Central memory CD8-positive, alpha-beta T cell (primary cell): ENCODE results near the gene SLC2A4.
"Not testable (repeated sequence)": the region's sequence is repeated elsewhere in the genome, so short reads cannot be mapped to it uniquely, and the experiment has no call there.

Source experiments
- ATAC-seq: fragments of 150-1000 bp; cut with Tn5 transposase; replicated peaks from 2 replicates; pipeline ENCODE4 v1.10.0; 2022; ENCODE audit warnings: mild to moderate bottlenecking, moderate FRiP score, moderate number of reproducible peaks; ENCODE audit not compliant: poor library complexity, severe bottlenecking; ENCODE audit errors: extremely low read depth
- DNase-seq, 2 donors: peaks; one replicate each; pipeline ENCODE4 v3.0.0; 2021; ENCODE audit warnings: low spot score in 2 of 2
- H3K27ac Mint-ChIP-seq: one replicate; pipeline ENCODE4 v1.8.0; 2022; ENCODE audit warnings: low read depth, mild to moderate bottlenecking, moderate library complexity, mixed read lengths
- H3K27me3 Mint-ChIP-seq: one replicate; pipeline ENCODE4 v1.8.0; 2022; ENCODE audit warnings: mixed read lengths
- H3K36me3 Mint-ChIP-seq: one replicate; pipeline ENCODE4 v1.8.0; 2022; ENCODE audit warnings: mild to moderate bottlenecking, moderate library complexity, mixed read lengths; ENCODE audit not compliant: insufficient read depth
- H3K4me1 Mint-ChIP-seq: one replicate; pipeline ENCODE4 v1.8.0; 2022; ENCODE audit warnings: mixed read lengths
- H3K4me3 Mint-ChIP-seq: one replicate; pipeline ENCODE4 v1.8.0; 2022; ENCODE audit warnings: mild to moderate bottlenecking, moderate library complexity, mixed read lengths
- H3K9me3 Mint-ChIP-seq: one replicate; pipeline ENCODE4 v1.8.0; 2022; ENCODE audit warnings: mixed read lengths

The SLC2A4 gene

DNA sequence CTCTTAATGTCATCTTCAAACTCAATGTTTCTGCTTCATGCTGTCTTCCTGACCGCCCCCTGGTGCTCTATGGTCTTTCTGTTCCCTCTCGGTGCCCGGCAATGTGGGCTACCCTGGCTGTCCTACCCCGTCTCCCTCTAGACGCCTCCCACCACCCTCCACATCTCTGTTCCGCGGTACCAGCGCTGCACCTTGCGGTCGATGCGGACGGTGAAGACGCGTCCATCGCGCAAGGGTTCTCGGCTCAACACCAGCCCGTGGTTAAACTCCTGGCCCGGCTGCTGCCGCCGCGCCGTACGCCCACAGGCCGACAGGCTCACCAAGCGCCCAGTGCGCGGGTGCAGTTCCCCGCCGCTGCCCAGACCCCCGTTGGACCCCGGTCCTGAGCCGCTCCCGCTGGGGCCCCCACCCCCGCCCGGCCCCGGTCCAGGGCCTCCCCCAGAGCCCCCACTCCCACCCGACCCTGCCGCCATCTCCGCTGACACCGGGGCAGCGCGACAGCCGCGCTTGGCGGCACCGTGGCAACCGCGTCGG, 47.4 kb downstream of the SLC2A4 start, which contains the start of gene NEURL4:
Gene NEURL4 (minus strand): TSS at position 496 of the 534 bp plus-strand sequence. CDS start 23 bp downstream, at position 473.
- Mint-ChIP-seq H3K27ac (peak within 1 kb of the TSS; percentile 95), H3K9me3 (no peaks in the 10 kb centered on the region), H3K4me3 (peak within 1 kb of the TSS; percentile 93), H3K4me1 (peaks cover 39% of the 10 kb centered on the region), H3K27me3 (no peaks in the 10 kb centered on the region), H3K36me3 (peaks cover 13% of the 10 kb centered on the region)
- ATAC-seq: peak; percentile 35
- no peak for DNase-seq

DNA sequence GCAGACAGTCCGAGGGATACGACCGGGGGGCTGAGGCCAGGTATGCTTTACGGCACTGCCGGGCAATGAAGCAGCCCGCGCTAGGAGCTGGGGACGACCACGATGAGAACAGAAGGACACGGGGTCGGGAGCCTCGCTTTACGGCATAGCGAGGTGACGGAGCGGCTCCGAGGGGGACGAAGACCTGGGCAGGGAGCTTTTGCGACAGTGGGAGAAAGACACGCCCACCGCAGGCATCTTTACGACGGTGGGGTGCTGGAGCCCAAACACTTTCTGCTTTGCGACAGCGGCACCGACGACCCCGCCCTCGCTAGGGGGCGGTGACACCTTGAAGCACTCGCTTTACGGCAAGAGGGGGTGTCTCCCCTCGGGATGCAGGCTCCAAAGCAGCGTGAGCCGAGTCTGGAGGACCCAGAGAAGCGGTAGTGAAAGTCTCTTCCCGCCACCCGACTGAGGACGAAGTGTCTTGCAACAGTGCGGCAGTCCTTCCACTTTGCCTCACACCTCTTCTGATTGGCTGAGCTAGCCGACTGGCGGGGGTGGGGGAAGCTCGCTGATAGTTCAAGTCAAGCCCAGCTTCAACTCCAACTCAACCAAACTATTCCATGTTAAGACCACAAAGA, 48.0 kb downstream of the SLC2A4 start:
- Mint-ChIP-seq H3K4me3 (peak overlapping the region; percentile 93), H3K4me1 (peaks cover 34% of the 10 kb centered on the region), H3K9me3 (no peaks in the 10 kb centered on the region), H3K27me3 (no peaks in the 10 kb centered on the region), H3K36me3 (peaks cover 12% of the 10 kb centered on the region), H3K27ac (peak overlapping the region; percentile 95)
- ATAC-seq: peak; percentile 62
- peak; percentile 90 to 94 for DNase-seq

DNA sequence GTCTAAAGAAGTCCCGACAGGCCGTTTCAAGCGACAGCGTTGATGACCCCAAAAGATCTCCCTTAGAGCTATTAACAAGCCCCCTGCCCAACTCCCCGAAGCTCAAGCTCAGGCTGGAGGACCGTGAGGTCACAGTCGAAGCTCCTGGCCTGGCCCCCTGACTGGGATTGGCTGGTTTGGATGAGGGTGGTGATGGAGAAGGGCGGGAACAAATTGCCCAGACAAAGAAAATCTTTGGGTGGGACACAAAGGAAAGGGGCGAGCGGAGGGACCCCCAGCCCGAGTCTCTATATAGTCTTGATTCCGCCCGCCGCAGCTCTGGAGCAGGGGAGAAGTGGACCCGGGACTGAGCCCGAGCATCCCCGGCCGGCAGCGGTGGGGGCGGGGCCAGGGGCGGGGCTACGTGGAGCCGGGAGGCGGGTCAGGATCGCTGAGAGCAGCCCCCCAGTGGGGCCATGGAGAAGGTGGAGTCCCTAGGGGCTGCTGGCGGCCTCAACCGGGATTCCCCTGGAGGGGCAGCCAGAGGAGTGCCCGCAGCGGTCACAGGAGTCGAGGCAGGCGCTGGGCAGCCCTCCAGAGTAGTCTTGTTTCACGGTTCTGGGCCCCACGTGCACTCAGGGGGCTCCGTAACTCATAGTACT, 48.6 kb downstream of the SLC2A4 start:
- no peak for DNase-seq
- Mint-ChIP-seq H3K27me3 (no peaks in the 10 kb centered on the region), H3K9me3 (no peaks in the 10 kb centered on the region), H3K36me3 (peaks cover 12% of the 10 kb centered on the region), H3K4me1 (peaks cover 35% of the 10 kb centered on the region), H3K27ac (peak overlapping the region; percentile 95), H3K4me3 (peak overlapping the region; percentile 93)
- peak; percentile 75 for ATAC-seq

- Mint-ChIP-seq H3K9me3 (no peaks in the 10 kb centered on the region), H3K27ac (no peak overlapping the region), H3K4me1 (peaks cover 40% of the 10 kb centered on the region), H3K36me3 (peaks cover 15% of the 10 kb centered on the region), H3K4me3 (peak overlapping the region; percentile 93), H3K27me3 (no peaks in the 10 kb centered on the region)
- ATAC-seq: no peak
- DNase-seq: no peak
Observed at GRCh38 chr17:7330638-7331015, 49.1 kb downstream of the SLC2A4 start.

DNA sequence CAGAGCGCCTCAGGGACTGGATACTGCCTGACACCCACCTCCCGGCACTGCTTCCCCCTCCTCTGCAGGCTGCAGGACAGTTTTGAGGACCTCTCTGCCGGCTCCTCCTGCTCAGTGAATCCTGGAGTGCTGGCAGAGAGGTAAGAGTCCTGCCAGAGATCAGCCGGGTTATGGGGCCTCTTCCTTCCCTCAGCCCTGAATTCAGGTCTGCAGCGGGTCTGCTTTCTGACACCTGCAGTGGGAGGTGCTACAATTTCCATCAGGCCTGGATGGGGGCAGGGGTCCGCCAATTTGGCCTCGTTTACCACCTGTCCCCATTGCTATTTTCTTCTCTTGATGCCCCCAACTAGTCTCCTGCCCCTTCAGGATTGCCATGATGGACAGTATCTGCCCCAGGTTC, 50.6 kb downstream of the SLC2A4 start:
- Mint-ChIP-seq H3K9me3 (no peaks in the 10 kb centered on the region), H3K36me3 (peaks cover 14% of the 10 kb centered on the region), H3K27me3 (no peaks in the 10 kb centered on the region), H3K4me1 (peaks cover 51% of the 10 kb centered on the region), H3K27ac (no peak overlapping the region), H3K4me3 (peak overlapping the region; percentile 33)
- DNase-seq (no peak), ATAC-seq (no peak)

GRCh38 chr17:7332600-7333069, 51.1 kb downstream of the SLC2A4 start:
- H3K36me3 Mint-ChIP-seq: peaks cover 16% of the 10 kb centered on the region
- not testable (repeated sequence) for H3K27me3 Mint-ChIP-seq, H3K27ac Mint-ChIP-seq, ATAC-seq, H3K9me3 Mint-ChIP-seq, DNase-seq
- peaks cover 57% of the 10 kb centered on the region for H3K4me1 Mint-ChIP-seq
- peak overlapping the region; percentile 33 for H3K4me3 Mint-ChIP-seq

DNA sequence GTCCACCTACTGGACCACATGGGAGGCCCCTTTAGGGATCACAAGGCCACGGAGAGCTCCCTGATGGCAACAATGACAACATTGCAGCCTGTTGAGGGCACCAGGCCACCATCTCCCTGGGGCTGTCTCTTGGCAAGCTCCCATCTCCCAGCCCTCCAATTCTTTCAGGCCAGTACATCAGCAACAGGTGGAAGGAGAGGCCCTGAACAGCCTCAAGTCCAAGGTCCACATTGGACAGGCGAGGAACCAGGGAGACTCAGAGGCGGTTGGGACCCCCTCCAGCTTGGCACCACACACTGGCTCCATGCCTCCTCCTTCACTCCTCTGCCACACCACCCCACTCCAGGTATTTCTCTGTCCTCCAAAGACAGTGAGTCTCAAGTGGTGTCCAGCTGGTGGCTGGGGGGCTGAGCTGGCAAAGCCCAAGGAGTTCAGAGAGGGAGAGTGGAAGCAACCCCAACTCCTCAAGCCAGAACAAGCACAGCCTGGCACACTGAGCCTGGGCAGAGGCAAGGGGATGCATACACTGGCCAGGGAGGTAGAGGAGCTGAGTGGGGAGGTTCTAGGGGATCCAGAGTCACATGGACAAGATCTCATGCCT, 53.5 kb downstream of the SLC2A4 start:
- peaks cover 23% of the 10 kb centered on the region for H3K36me3 Mint-ChIP-seq
- H3K4me3 Mint-ChIP-seq: peak overlapping the region; percentile 92
- H3K27ac Mint-ChIP-seq: peak overlapping the region; percentile 77
- DNase-seq (no peak), ATAC-seq (no peak)
- peaks cover 49% of the 10 kb centered on the region for H3K4me1 Mint-ChIP-seq
- H3K9me3 Mint-ChIP-seq: no peaks in the 10 kb centered on the region
- no peaks in the 10 kb centered on the region for H3K27me3 Mint-ChIP-seq

- H3K27ac Mint-ChIP-seq: peak overlapping the region; percentile 77
- DNase-seq, ATAC-seq, H3K27me3 Mint-ChIP-seq, H3K9me3 Mint-ChIP-seq: not testable (repeated sequence)
- peaks cover 26% of the 10 kb centered on the region for H3K36me3 Mint-ChIP-seq
- peaks cover 49% of the 10 kb centered on the region for H3K4me1 Mint-ChIP-seq
- peak overlapping the region; percentile 92 for H3K4me3 Mint-ChIP-seq
Observed at GRCh38 chr17:7335765-7336164, 54.2 kb downstream of the SLC2A4 start.

GRCh38 chr17:7336240-7337175, 55.0 kb downstream of the SLC2A4 start, which contains the start of gene ACAP1:
Gene ACAP1, plus strand, starts transcription at chr17:7336529. Its CDS starts 206 bp downstream, at chr17:7336735.
- Mint-ChIP-seq H3K27me3 (no peaks in the 10 kb centered on the region), H3K4me3 (peak within 1 kb of the TSS; percentile 92), H3K36me3 (peaks cover 28% of the 10 kb centered on the region), H3K9me3 (no peaks in the 10 kb centered on the region), H3K4me1 (peaks cover 52% of the 10 kb centered on the region), H3K27ac (peak within 1 kb of the TSS; percentile 77)
- DNase-seq (peak in 1 of 2 donors; percentile 61), ATAC-seq (peak; percentile 98)

GRCh38 chr17:7337600-7337999, 56.1 kb downstream of the SLC2A4 start:
- not testable (repeated sequence) for H3K27me3 Mint-ChIP-seq, DNase-seq, H3K9me3 Mint-ChIP-seq, ATAC-seq
- H3K36me3 Mint-ChIP-seq: peaks cover 36% of the 10 kb centered on the region
- peak overlapping the region; percentile 77 for H3K27ac Mint-ChIP-seq
- H3K4me1 Mint-ChIP-seq: peaks cover 50% of the 10 kb centered on the region
- peak overlapping the region; percentile 92 for H3K4me3 Mint-ChIP-seq
